ENCODE measurements around the gene MYLK. TPM values are rescaled to one million over a fixed set of nuclear protein-coding genes. Genes with fewer than 3 reads are reported as not detected.

The MYLK gene
- total and polyA plus RNA-seq, 2 donors (not counting 1 experiment from before 2014, with no cell fraction given): 0.51 TPM; not detected in 1

GRCh38 chr3:123767009-123767372 is 117.1 kb downstream of the MYLK start:
- no peak for DNase-seq
- Mint-ChIP-seq H3K4me1 (peaks cover 2% of the 10 kb centered on the region), H3K27ac (no peak overlapping the region), H3K4me3 (no peak overlapping the region), H3K27me3 (peaks cover 9% of the 10 kb centered on the region), H3K9me3 (ENCODE audit: insufficient read depth) (no peaks in the 10 kb centered on the region)
- Histone ChIP-seq H4K20me1 (ENCODE audit: control insufficient read depth, insufficient read depth, low read length, poor library complexity, severe bottlenecking) (no peaks in the 10 kb centered on the region), H3K79me2 (ENCODE audit: control insufficient read depth, insufficient read depth, low read length) (no peaks in the 10 kb centered on the region), H2AFZ (ENCODE audit: insufficient read depth, low read depth, low read length, poor library complexity, severe bottlenecking) (no peak overlapping the region), H3K4me1 (ENCODE audit: control insufficient read depth in 2 of 2, insufficient read depth in 2 of 2, low read length in 2 of 2) (no peaks in the 10 kb centered on the region), H3K36me3 (replicated peaks in 1 of 2; ENCODE audit: control extremely low read depth in 1 of 2, control insufficient read depth in 1 of 2, extremely low read depth in 1 of 2, insufficient read depth in 2 of 2, low read length in 1 of 2) (no peaks in the 10 kb centered on the region), H3K27ac (ENCODE audit: low read length in 2 of 2) (no peak overlapping the region), H3K4me2 (replicated peaks; ENCODE audit: low read depth, low read length, poor library complexity, severe bottlenecking) (no peak overlapping the region), H3K4me3 (ENCODE audit: control extremely low read depth in 1 of 5, extremely low read depth in 1 of 5, insufficient read depth in 1 of 5, low read depth in 2 of 5, low read length in 4 of 5) (no peak overlapping the region), H3K9ac (ENCODE audit: low read length) (no peak overlapping the region), H3K27me3 (replicated peaks in 1 of 4; ENCODE audit: control extremely low read depth in 1 of 4, control insufficient read depth in 3 of 4, insufficient read depth in 4 of 4, low read length in 3 of 4) (no peaks in the 10 kb centered on the region), H3K9me3 (ENCODE audit: control extremely low read depth in 1 of 3, control insufficient read depth in 2 of 3, insufficient read depth in 1 of 3, low read length in 2 of 3) (no peaks in the 10 kb centered on the region)
- no peak for ATAC-seq (ENCODE audit: low read depth)
- TF ChIP-seq CTCF (IDR thresholded peaks at IDR 0.05): no peak
- TF ChIP-seq EZH2 (IDR thresholded peaks at IDR 0.05; ENCODE audit: borderline replicate concordance, insufficient read depth, low read depth, low read length, poor library complexity, severe bottlenecking): no peak
- CTCF ChIA-PET: no interaction called here
- 100% methylated on average over 3 of the region's 7 CpGs for WGBS (ENCODE audit: insufficient coverage)
- POLR2A ChIA-PET: no interaction called here
- intact Hi-C loops (cut with micrococcal nuclease): no loop called here

GRCh38 chr3:123766193-123767008 is 117.7 kb downstream of the MYLK start:
- Mint-ChIP-seq H3K27me3 (peaks cover 9% of the 10 kb centered on the region), H3K27ac (no peak overlapping the region), H3K4me3 (no peak overlapping the region), H3K9me3 (ENCODE audit: insufficient read depth) (no peaks in the 10 kb centered on the region), H3K4me1 (peaks cover 2% of the 10 kb centered on the region)
- POLR2A ChIA-PET: no interaction called here
- no peaks in the 10 kb centered on the region for H3K4me1 ChIP-seq (ENCODE audit: control insufficient read depth in 2 of 2, insufficient read depth in 2 of 2, low read length in 2 of 2)
- no peak overlapping the region for H2AFZ ChIP-seq (ENCODE audit: insufficient read depth, low read depth, low read length, poor library complexity, severe bottlenecking)
- no peaks in the 10 kb centered on the region for H3K27me3 ChIP-seq (replicated peaks in 1 of 4; ENCODE audit: control extremely low read depth in 1 of 4, control insufficient read depth in 3 of 4, insufficient read depth in 4 of 4, low read length in 3 of 4)
- no peak overlapping the region for H3K4me2 ChIP-seq (replicated peaks; ENCODE audit: low read depth, low read length, poor library complexity, severe bottlenecking)
- no peak for TF ChIP-seq EZH2 (IDR thresholded peaks at IDR 0.05; ENCODE audit: borderline replicate concordance, insufficient read depth, low read depth, low read length, poor library complexity, severe bottlenecking)
- no peak for TF ChIP-seq CTCF (IDR thresholded peaks at IDR 0.05)
- WGBS (ENCODE audit: insufficient coverage): 98% methylated on average over 8 of the region's 13 CpGs
- CTCF ChIA-PET: no interaction called here
- H4K20me1 ChIP-seq (ENCODE audit: control insufficient read depth, insufficient read depth, low read length, poor library complexity, severe bottlenecking): no peaks in the 10 kb centered on the region
- no peaks in the 10 kb centered on the region for H3K36me3 ChIP-seq (replicated peaks in 1 of 2; ENCODE audit: control extremely low read depth in 1 of 2, control insufficient read depth in 1 of 2, extremely low read depth in 1 of 2, insufficient read depth in 2 of 2, low read length in 1 of 2)
- H3K9me3 ChIP-seq (ENCODE audit: control extremely low read depth in 1 of 3, control insufficient read depth in 2 of 3, insufficient read depth in 1 of 3, low read length in 2 of 3): no peaks in the 10 kb centered on the region
- ATAC-seq (ENCODE audit: low read depth): no peak
- H3K4me3 ChIP-seq (ENCODE audit: control extremely low read depth in 1 of 5, extremely low read depth in 1 of 5, insufficient read depth in 1 of 5, low read depth in 2 of 5, low read length in 4 of 5): no peak overlapping the region
- no peak for DNase-seq
- H3K27ac ChIP-seq (ENCODE audit: low read length in 2 of 2): no peak overlapping the region
- intact Hi-C loops (cut with micrococcal nuclease): no loop called here
- no peaks in the 10 kb centered on the region for H3K79me2 ChIP-seq (ENCODE audit: control insufficient read depth, insufficient read depth, low read length)
- no peak overlapping the region for H3K9ac ChIP-seq (ENCODE audit: low read length)

All from B cell (primary cell).